DOHH2 (cell line): ENCODE measurements around the gene NEK11.

Source experiments
- EZH2phosphoT487 ChIP-seq: fragments of 200-600 bp; sonication (generic); IDR thresholded peaks from 2 replicates; pipeline ENCODE4 v1.6.1; 2017; ENCODE audit warnings: borderline replicate concordance, mild to moderate bottlenecking, antibody characterized with exemption, low read length, moderate library complexity, mixed read lengths
- TF ChIP-seq, protein P1 (sequence below): fragments of 200-600 bp; sonication (generic); IDR thresholded peaks from one replicate; pipeline ENCODE4 v1.5.1; 2014; ENCODE audit warnings: antibody characterized with exemption, mild to moderate bottlenecking, low read depth, low read length; ENCODE audit not compliant: poor library complexity, severe bottlenecking

DNA sequence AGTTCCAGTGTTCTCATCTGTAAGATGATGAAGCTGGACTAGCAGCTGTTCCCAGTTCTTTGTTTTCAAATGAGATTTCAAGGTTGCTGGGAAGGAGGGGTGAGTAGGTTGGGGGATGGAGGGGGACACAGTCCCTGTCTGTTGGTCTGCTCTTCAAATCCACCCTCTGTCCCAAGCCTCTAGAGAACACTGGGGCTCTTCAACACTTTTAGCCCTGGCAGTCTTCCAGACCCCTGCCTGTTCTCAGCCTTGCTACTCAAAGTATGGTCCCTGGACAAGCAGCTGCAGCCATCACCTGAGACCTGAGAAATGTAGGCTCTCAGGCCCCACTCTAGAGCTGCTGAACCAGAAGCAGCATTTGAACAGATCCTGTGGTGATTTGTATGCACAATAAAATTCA, 41.3 kb downstream of the NEK11 start:
- TF ChIP-seq, protein P1, sequence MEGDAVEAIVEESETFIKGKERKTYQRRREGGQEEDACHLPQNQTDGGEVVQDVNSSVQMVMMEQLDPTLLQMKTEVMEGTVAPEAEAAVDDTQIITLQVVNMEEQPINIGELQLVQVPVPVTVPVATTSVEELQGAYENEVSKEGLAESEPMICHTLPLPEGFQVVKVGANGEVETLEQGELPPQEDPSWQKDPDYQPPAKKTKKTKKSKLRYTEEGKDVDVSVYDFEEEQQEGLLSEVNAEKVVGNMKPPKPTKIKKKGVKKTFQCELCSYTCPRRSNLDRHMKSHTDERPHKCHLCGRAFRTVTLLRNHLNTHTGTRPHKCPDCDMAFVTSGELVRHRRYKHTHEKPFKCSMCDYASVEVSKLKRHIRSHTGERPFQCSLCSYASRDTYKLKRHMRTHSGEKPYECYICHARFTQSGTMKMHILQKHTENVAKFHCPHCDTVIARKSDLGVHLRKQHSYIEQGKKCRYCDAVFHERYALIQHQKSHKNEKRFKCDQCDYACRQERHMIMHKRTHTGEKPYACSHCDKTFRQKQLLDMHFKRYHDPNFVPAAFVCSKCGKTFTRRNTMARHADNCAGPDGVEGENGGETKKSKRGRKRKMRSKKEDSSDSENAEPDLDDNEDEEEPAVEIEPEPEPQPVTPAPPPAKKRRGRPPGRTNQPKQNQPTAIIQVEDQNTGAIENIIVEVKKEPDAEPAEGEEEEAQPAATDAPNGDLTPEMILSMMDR, result no peak
- no peak for TF ChIP-seq EZH2phosphoT487
